HEK293T (cell line): Measurements from ENCODE around the gene FOXR1.
"Not testable (repeated sequence)": the region's sequence is repeated elsewhere in the genome, so short reads cannot be mapped to it uniquely, and the experiment has no call there.

Source experiments
- BHLHE40 ChIP-seq: fragments of 450-650 bp; IDR thresholded peaks from 2 replicates; pipeline ENCODE4 v1.6.1; 2016; ENCODE audit warnings: mild to moderate bottlenecking, moderate library complexity, borderline replicate concordance
- FOXA1 ChIP-seq: fragments of 450-650 bp; IDR thresholded peaks from 2 replicates; pipeline ENCODE4 v1.6.1; 2016; ENCODE audit warnings: mild to moderate bottlenecking
- FOXK2 ChIP-seq: fragments of 450-650 bp; IDR thresholded peaks from 2 replicates; pipeline ENCODE4 v1.6.1; 2016; ENCODE audit warnings: mild to moderate bottlenecking
- FOXM1 ChIP-seq: fragments of 450-650 bp; IDR thresholded peaks from 2 replicates; pipeline ENCODE4 v1.6.1; 2017; ENCODE audit warnings: mild to moderate bottlenecking, borderline replicate concordance
- PKNOX1 ChIP-seq: fragments of 450-650 bp; IDR thresholded peaks from 2 replicates; pipeline ENCODE4 v1.6.1; 2016
- ZNF384 ChIP-seq: fragments of 450-650 bp; IDR thresholded peaks from 2 replicates; pipeline ENCODE4 v1.6.1; 2016

- not testable (repeated sequence) for TF ChIP-seq ZNF384, PKNOX1, BHLHE40, FOXK2, FOXM1, FOXA1
These were observed 2.1 kb upstream of the FOXR1 start for GRCh38 chr11:118969508-118969907.
